Loucy (cell line): Measurements from ENCODE around the gene TREX2.

Source experiments
- EZH2phosphoT487 ChIP-seq: fragments of 200-600 bp; IDR thresholded peaks from 2 replicates; pipeline ENCODE4 v1.6.1; 2018; ENCODE audit warnings: antibody characterized with exemption, mild to moderate bottlenecking, moderate library complexity, borderline replicate concordance
- TF ChIP-seq, protein P1 (sequence below): fragments of 200-600 bp; sonication (generic); conservative IDR thresholded peaks from 2 replicates; pipeline ENCODE4 v1.5.1; 2014; ENCODE audit warnings: mild to moderate bottlenecking, antibody characterized with exemption, low read length

DNA sequence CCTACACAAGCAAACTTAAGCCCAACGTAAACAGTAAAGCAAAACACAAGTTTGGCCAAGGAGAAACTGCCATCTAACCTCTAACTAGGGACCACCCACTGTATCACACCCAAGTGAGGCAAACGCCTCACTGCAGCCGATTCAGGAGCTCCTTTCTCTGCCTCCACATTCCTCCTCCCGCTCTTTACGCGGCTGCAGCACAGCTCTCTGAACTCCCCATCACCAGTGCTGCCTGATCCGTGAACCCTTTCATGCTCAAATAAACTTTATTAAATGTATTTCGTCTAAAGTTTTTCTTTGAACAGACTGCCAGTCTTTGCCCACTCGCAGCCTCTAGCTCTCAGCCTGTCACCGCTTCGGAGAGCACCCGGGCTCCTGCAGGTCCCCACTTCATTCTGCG lies 51.2 kb downstream of the TREX2 start:
- no peak for TF ChIP-seq EZH2phosphoT487
- TF ChIP-seq, protein P1, sequence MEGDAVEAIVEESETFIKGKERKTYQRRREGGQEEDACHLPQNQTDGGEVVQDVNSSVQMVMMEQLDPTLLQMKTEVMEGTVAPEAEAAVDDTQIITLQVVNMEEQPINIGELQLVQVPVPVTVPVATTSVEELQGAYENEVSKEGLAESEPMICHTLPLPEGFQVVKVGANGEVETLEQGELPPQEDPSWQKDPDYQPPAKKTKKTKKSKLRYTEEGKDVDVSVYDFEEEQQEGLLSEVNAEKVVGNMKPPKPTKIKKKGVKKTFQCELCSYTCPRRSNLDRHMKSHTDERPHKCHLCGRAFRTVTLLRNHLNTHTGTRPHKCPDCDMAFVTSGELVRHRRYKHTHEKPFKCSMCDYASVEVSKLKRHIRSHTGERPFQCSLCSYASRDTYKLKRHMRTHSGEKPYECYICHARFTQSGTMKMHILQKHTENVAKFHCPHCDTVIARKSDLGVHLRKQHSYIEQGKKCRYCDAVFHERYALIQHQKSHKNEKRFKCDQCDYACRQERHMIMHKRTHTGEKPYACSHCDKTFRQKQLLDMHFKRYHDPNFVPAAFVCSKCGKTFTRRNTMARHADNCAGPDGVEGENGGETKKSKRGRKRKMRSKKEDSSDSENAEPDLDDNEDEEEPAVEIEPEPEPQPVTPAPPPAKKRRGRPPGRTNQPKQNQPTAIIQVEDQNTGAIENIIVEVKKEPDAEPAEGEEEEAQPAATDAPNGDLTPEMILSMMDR, result no peak
